Measurements from ENCODE around the gene ABTB2. TPM values are rescaled to one million over a fixed set of nuclear protein-coding genes. Genes with fewer than 3 reads are reported as not detected.

The ABTB2 gene
- total and polyA plus RNA-seq, 2 of the 8 experiments (the other 6 are each of a cell fraction or from before 2014, with no cell fraction given) = 7.7 to 10.2 TPM

- peaks cover 13 to 18% of the 10 kb centered on the region in 2 experiments for H4K20me1 ChIP-seq (replicated peaks in 1 of 2; ENCODE audit: control insufficient read depth in 1 of 2, insufficient read depth in 2 of 2, low read length in 2 of 2)
- TF ChIP-seq CTCF (IDR thresholded peaks at IDR 0.05; ENCODE audit: control extremely low read depth in 1 of 3, insufficient read depth in 1 of 3, low read depth in 1 of 3, low read length in 3 of 3) = peak in 2 of 3 experiments; percentile 41 to 45; a peak in 3 of 4 replicates
Observed at GRCh38 chr11:34356130-34356529, 1.7 kb downstream of the ABTB2 start.

More at GRCh38 chr11:34356130-34356529, 1.7 kb downstream of the ABTB2 start:
- Histone ChIP-seq H2BK12ac (ENCODE audit: low read depth, low read length) (no peak overlapping the region), H3K4ac (replicated peaks; ENCODE audit: insufficient read length, low read depth, low read length) (no peak overlapping the region), H3K9me3 (ENCODE audit: insufficient read depth in 2 of 2, low read depth in 1 of 2, low read length in 1 of 2) (no peaks in the 10 kb centered on the region), H2BK15ac (ENCODE audit: low read length) (no peak overlapping the region), H3K4me3 (ENCODE audit: extremely low read depth in 1 of 4, insufficient read depth in 2 of 4, low read depth in 3 of 4, low read length in 4 of 4) (peak overlapping the region; percentile 52 to 72 (median 62)), H3K79me2 (ENCODE audit: control insufficient read depth in 1 of 2, insufficient read depth in 2 of 2, low read length in 2 of 2) (peaks cover 0 to 38% of the 10 kb centered on the region in 2 experiments; a peak in 3 of 4 replicates), H3K27ac (ENCODE audit: low read depth, low read length) (no peak overlapping the region), H4K5ac (ENCODE audit: insufficient read length, low read depth, low read length) (no peak overlapping the region), H2AK5ac (ENCODE audit: low read depth, low read length) (no peak overlapping the region), H3K79me1 (ENCODE audit: low read depth, low read length) (no peaks in the 10 kb centered on the region; the same call in 1 of the 2 replicates), H3K9ac (replicated peaks in 1 of 4; ENCODE audit: extremely low read depth in 1 of 4, low read depth in 3 of 4, low read length in 3 of 4) (no peak overlapping the region), H4K8ac (ENCODE audit: extremely low read depth, insufficient read depth, low read length) (no peak overlapping the region), H4K91ac (replicated peaks; ENCODE audit: insufficient read length, low read length) (no peak overlapping the region), H3K18ac (ENCODE audit: extremely low read depth, low read length) (no peak overlapping the region), H2AFZ (ENCODE audit: low read length) (no peak overlapping the region), H2BK20ac (ENCODE audit: low read length) (no peak overlapping the region), H2BK5ac (ENCODE audit: low read depth, low read length) (no peak overlapping the region), H3K23ac (ENCODE audit: insufficient read length) (no peak overlapping the region), H3K14ac (ENCODE audit: insufficient read length) (no peak overlapping the region), H3K4me1 (replicated peaks in 1 of 4; ENCODE audit: control insufficient read depth in 3 of 4, insufficient read depth in 4 of 4, low read length in 3 of 4) (peaks cover 0 to 21% (median 8%) of the 10 kb centered on the region in 4 experiments; a peak in 5 of 7 replicates), H2BK120ac (replicated peaks; ENCODE audit: low read depth, low read length) (no peak overlapping the region), H3K4me2 (ENCODE audit: insufficient read depth in 1 of 2, low read depth in 2 of 2, low read length in 2 of 2) (peak overlapping the region; percentile 78 to 97), H3K27me3 (replicated peaks in 1 of 4; ENCODE audit: control insufficient read depth in 3 of 4, extremely low read depth in 1 of 4, insufficient read depth in 3 of 4, low read length in 3 of 4) (peaks cover 5 to 31% (median 24%) of the 10 kb centered on the region in 4 experiments), H3K23me2 (ENCODE audit: low read depth, low read length) (peaks cover 20% of the 10 kb centered on the region), H3K36me3 (ENCODE audit: control insufficient read depth in 2 of 4, insufficient read depth in 4 of 4, low read length in 3 of 4) (no peaks in the 10 kb centered on the region), H3K56ac (replicated peaks; ENCODE audit: insufficient read length, low read depth, low read length) (no peak overlapping the region)
- WGBS, 2 experiments (ENCODE audit: extremely low coverage in 1 of 2, insufficient coverage in 1 of 2, insufficient read length in 1 of 2, insufficient replicate concordance in 2 of 2, low coverage in 1 of 2, low lambda C conversion rate in 2 of 2, missing lambda C conversion rate in 1 of 2) = 18% methylated on average over 7 of the region's 7 CpGs; no CpG with 5 or more reads in 1 of the 2 experiments
- CTCF ChIA-PET (ENCODE audit: partially characterized antibody) = interaction anchor here (0.8 to 5.8 kb wide), 20 partner anchors 9 to 202 kb away, joined by 3 to 63 read pairs (median 4); no protein-coding TSS in a partner anchor
- POLR2A ChIA-PET (ENCODE audit: partially characterized antibody) = interaction anchor here (0.5 to 4.3 kb wide), 10 partner anchors 9 to 286 kb away, joined by 3 to 20 read pairs (median 4); no protein-coding TSS in a partner anchor
- DNase-seq (ENCODE audit: low read depth in 1 of 2, low spot score in 2 of 2) (no peak), FAIRE-seq (no peak)
